Right lobe of liver (tissue), 6 donors: ENCODE measurements around the gene SYTL3. TPM values are rescaled to one million over a fixed set of nuclear protein-coding genes. Genes with fewer than 3 reads are reported as not detected.

Experiments
- ATAC-seq, 4 donors: fragments of 200-7000 bp; cut with Tn5 transposase; one replicate each; pipeline ENCODE4 v1.9.1; 2020; ENCODE audit warnings: mild to moderate bottlenecking in 4 of 4, moderate library complexity in 4 of 4
- DNase-seq, 3 donors: peaks; one replicate each; pipeline ENCODE4 v3.0.0-alpha.2; 2020
- H3K27ac ChIP-seq, 3 donors: fragments of 200-600 bp; one replicate each; pipeline ENCODE4 v1.8.0; 2022
- H3K27me3 ChIP-seq, 2 donors: fragments of 200-600 bp; one replicate each; pipeline ENCODE4 v1.8.0; 2022
- H3K36me3 ChIP-seq, 4 donors: fragments of 200-600 bp; sonication (generic) in 1 of 4; one replicate each; pipeline versions ENCODE4 v1.5.1 to v1.8.0; 2017 to 2022; ENCODE audit warnings: control low read depth in 1 of 4
- H3K4me1 ChIP-seq, 4 donors: fragments of 200-600 bp; sonication (generic) in 1 of 4; one replicate each; pipeline versions ENCODE4 v1.5.1 to v1.8.0; 2017 to 2022; ENCODE audit warnings: control low read depth in 1 of 4
- H3K4me3 ChIP-seq, 3 donors: fragments of 200-600 bp; one replicate each; pipeline ENCODE4 v1.8.0; 2022
- H3K9me3 ChIP-seq, 4 donors: fragments of 200-600 bp; sonication (generic) in 1 of 4; one replicate each; pipeline versions ENCODE4 v1.5.1 to v1.8.0; 2017 to 2022; ENCODE audit warnings: control low read depth in 1 of 4
- POLR2A ChIP-seq: fragments of 450-650 bp; IDR thresholded peaks from one replicate; pipeline ENCODE4 v1.6.1; 2017; ENCODE audit warnings: antibody characterized with exemption, mild to moderate bottlenecking
- WGBS: methylation state at CpG from one replicate; pipeline ENCODE4 v1.1.6; 2018; ENCODE audit warnings: low coverage, low lambda C conversion rate; ENCODE audit not compliant: insufficient coverage; ENCODE audit errors: missing lambda C conversion rate; 5-methylcytosine and 5-hydroxymethylcytosine counted together
- intact Hi-C, 2 donors: fragments of 100-400 bp; cut with DNase I; formaldehyde crosslinking; loops; one replicate each; pipeline versions ENCODE4 v1.11.2 to v1.14.1; 2022
- total RNA-seq, 6 experiments: library from RNA; depleted of rRNA in 2 of 6; stranded (reverse); fragments of >200 nt in 2 of 6; fragmentation: NEBNext Ultra II Directional in 3 of 6; extraction: Animal tissue kit (Norgen Biotek cat#: 25700) in 3 of 6; gene quantifications; one replicate each; pipeline versions ENCODE4 v1.1.0 to v1.2.4, GENCODE V29; 2016 to 2023
- TF ChIP-seq, protein P1 (sequence below), 4 donors: fragments of 200-600 bp in 3 of 4; fragments of 450-650 bp in 1 of 4; IDR thresholded peaks; one replicate each; pipeline versions ENCODE4 v1.5.1 to v1.8.0; 2016 to 2022; ENCODE audit warnings: antibody characterized with exemption in 4 of 4, mild to moderate bottlenecking in 2 of 4
- donor health status: DM: no; HTN: yes; CAD: no.
- donor health status: DM: no; HTN: no; CAD: no.
- donor health status: DM: no; HTN: no; CAD: no.
- donor health status: DM: no; HTN: yes; CAD: no.
- donor health status: DM: no; HTN: yes; CAD: no.

Gene SYTL3
- total RNA-seq, 6 experiments from 2014 or later: 0.66 to 1.7 (median 1.0) TPM

DNA sequence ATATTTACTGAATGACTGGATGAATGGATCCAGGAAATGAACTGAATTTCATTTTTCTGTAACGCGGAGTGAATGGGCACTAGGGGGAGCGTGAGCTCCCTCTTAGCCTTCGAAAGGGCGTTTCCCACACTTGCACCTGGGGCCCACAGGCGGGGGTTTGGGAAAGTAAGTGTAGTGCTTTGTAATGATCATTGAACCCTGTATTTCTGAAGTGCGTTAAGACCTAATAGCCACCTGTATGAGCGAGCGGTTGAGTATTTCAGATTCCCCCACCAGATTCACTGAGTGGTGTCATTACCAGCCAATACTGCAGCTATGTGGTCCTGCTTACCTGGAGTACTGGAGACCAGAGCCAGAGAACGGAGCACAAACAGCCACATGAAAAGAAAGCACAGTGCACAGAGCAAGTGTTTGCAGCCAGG, 10.5 kb downstream of the SYTL3 start:
- Histone ChIP-seq H3K27me3 (no peaks in the 10 kb centered on the region), H3K36me3 (no peaks in the 10 kb centered on the region), H3K27ac (no peak overlapping the region), H3K9me3 (no peaks in the 10 kb centered on the region), H3K4me3 (no peak overlapping the region), H3K4me1 (peaks cover 0 to 2% (median 0%) of the 10 kb centered on the region in 4 donors)
- DNase-seq: peak in 1 of 3 donors; percentile 43
- ATAC-seq: peak; percentile 75 to 90 (median 80)
- TF ChIP-seq, protein P1, sequence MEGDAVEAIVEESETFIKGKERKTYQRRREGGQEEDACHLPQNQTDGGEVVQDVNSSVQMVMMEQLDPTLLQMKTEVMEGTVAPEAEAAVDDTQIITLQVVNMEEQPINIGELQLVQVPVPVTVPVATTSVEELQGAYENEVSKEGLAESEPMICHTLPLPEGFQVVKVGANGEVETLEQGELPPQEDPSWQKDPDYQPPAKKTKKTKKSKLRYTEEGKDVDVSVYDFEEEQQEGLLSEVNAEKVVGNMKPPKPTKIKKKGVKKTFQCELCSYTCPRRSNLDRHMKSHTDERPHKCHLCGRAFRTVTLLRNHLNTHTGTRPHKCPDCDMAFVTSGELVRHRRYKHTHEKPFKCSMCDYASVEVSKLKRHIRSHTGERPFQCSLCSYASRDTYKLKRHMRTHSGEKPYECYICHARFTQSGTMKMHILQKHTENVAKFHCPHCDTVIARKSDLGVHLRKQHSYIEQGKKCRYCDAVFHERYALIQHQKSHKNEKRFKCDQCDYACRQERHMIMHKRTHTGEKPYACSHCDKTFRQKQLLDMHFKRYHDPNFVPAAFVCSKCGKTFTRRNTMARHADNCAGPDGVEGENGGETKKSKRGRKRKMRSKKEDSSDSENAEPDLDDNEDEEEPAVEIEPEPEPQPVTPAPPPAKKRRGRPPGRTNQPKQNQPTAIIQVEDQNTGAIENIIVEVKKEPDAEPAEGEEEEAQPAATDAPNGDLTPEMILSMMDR (IDR thresholded peaks at IDR 0.05): peak; percentile 52 to 68 (median 62)
- no peak for TF ChIP-seq POLR2A
- whole genome bisulfite sequencing: 18% methylated on average over 8 of the region's 10 CpGs
- intact Hi-C loops: no loop called here

DNA sequence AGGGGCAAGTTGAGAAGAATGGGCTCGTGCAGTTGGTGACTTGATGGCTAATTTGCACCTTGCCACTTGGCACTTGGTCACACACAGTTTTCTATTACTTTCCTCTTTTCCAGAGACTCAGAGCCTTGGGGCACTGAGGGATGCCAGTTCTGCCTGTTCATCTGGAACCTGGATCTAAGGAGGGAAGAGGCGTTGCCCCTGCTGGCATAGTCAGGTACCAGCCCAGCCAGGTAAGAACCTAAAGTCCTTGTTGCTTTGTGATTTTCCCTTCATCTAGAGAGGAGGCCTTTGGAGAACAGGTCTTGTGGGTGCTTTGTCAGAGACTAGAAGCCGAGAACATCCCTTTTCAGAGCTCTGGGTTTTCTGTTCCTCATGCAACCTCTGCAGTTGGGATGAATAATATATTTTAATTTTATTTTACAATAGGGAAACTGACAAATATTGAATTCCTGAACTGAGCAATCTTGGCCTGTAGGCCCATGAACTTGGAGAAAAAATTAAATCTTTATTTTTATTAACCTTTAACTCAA, 11.4 kb downstream of the SYTL3 start:
- TF ChIP-seq POLR2A: no peak
- TF ChIP-seq, protein P1 (IDR thresholded peaks at IDR 0.05): no peak
- H3K36me3 ChIP-seq: no peaks in the 10 kb centered on the region
- no peak overlapping the region for H3K4me3 ChIP-seq
- H3K27ac ChIP-seq: no peak overlapping the region
- WGBS: 86% methylated on average over 3 of the region's 3 CpGs
- no peaks in the 10 kb centered on the region for H3K9me3 ChIP-seq
- ATAC-seq: no peak
- DNase-seq: peak in 1 of 3 donors; percentile 43
- H3K4me1 ChIP-seq: no peaks in the 10 kb centered on the region
- no peaks in the 10 kb centered on the region for H3K27me3 ChIP-seq
- intact Hi-C loops: no loop called here

DNA sequence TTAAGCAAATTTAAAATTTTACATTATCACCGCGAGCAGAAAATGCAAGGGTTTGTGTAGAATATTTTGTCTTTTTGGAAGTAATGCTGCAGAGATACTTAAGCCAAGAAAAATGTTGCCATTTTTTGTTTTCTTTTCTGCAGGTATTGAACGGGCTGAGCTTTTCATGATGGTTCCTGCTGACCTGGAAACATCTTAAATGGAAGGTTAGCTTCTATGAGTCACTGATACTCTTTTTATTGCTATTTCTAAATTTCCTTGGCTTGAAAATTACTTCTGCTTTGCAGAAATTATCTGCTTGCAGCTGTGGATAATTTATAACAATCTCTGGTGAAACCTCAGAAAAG, 12.7 kb downstream of the SYTL3 start:
- TF ChIP-seq POLR2A: no peak
- TF ChIP-seq, protein P1 (IDR thresholded peaks at IDR 0.05): no peak
- WGBS: 58% methylated on average over 3 of the region's 3 CpGs
- Histone ChIP-seq H3K27me3 (no peaks in the 10 kb centered on the region), H3K4me3 (no peak overlapping the region), H3K9me3 (no peaks in the 10 kb centered on the region), H3K4me1 (no peaks in the 10 kb centered on the region), H3K36me3 (no peaks in the 10 kb centered on the region), H3K27ac (no peak overlapping the region)
- DNase-seq (no peak), ATAC-seq (no peak)
- intact Hi-C loops: no loop called here

DNA sequence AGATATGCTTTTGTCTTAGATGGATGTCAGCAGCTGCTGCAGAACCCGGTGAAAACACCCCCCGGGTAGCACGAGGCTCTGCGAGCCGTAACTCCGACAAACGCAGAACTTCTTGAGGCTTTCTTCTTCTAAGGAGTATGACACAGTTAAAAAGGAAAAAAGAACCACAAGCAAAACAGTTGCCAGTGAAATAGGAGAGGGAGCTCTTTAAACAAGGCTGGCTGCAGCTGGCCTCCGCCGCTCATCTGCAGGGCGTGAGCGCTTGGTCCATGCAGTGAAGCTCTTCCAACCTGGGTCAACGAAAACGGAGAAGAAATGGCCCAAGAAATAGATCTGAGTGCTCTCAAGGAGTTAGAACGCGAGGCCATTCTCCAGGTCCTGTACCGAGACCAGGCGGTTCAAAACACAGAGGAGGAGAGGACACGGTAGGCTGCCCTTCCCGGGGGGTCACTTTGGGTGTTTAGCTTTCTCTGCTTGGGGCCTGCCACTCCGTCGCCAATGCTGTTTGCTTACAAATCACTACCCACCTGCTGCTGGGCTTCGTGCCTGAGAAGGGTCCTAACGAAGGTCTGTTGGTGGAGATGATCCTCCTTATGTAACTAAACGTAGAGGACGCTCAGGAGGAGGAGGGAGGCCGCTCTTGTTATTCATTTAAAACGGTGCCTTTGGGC, 13.2 kb downstream of the SYTL3 start:
- H3K9me3 ChIP-seq: no peaks in the 10 kb centered on the region
- H3K36me3 ChIP-seq: no peaks in the 10 kb centered on the region
- ATAC-seq: no peak
- no peaks in the 10 kb centered on the region for H3K27me3 ChIP-seq
- H3K4me3 ChIP-seq: no peak overlapping the region
- intact Hi-C loops: no loop called here
- H3K4me1 ChIP-seq: no peaks in the 10 kb centered on the region
- TF ChIP-seq, protein P1 (IDR thresholded peaks at IDR 0.05): no peak
- no peak for TF ChIP-seq POLR2A
- peak in 1 of 3 donors; percentile 41 for DNase-seq
- 51% methylated on average over 19 of the region's 27 CpGs for WGBS
- no peak overlapping the region for H3K27ac ChIP-seq
